HepG2 (cell line): ENCODE measurements around the gene IL1A. TPM values are rescaled to one million over a fixed set of nuclear protein-coding genes. Genes with fewer than 3 reads are reported as not detected.
A peak's percentile ranks its signal among the peaks of the same experiment; 100 is the strongest.

Experiments used
- CREB1 ChIP-seq, 2 experiments: fragments of 450-650 bp in 1 of 2; IDR thresholded peaks; 2 replicates each; pipeline ENCODE4 v1.6.1; 2016 to 2017; ENCODE audit warnings: control low read depth in 1 of 2, mild to moderate bottlenecking in 1 of 2, missing compliant biosample characterization in 1 of 2, missing genetic modification characterization in 1 of 2
- HDAC6 ChIP-seq: fragments of 200-600 bp; sonication (generic); IDR thresholded peaks from 2 replicates; pipeline ENCODE4 v1.7.0; 2017; ENCODE audit warnings: mild to moderate bottlenecking, antibody characterized with exemption, low read length, low read depth
- KDM1A ChIP-seq: IDR thresholded peaks from 2 replicates; pipeline ENCODE4 v1.6.1; 2016; ENCODE audit warnings: missing compliant biosample characterization
- NKX3-1 ChIP-seq: sonication (generic); formaldehyde crosslinking; IDR thresholded peaks from 2 replicates; pipeline ENCODE4 v1.5.0; 2020; ENCODE audit warnings: missing genetic modification reagents
- PRDM10 ChIP-seq: sonication (generic); formaldehyde crosslinking; IDR thresholded peaks from 2 replicates; pipeline ENCODE4 v1.4.0; 2020; ENCODE audit warnings: low read depth, missing genetic modification reagents
- RBM22 ChIP-seq: fragments of 200-400 bp; formaldehyde crosslinking; optimal IDR thresholded peaks from 2 replicates; pipeline ENCODE3; 2017; ENCODE audit warnings: mild to moderate bottlenecking, low read length, moderate library complexity
- SMARCE1 ChIP-seq: fragments of 450-650 bp; IDR thresholded peaks from 2 replicates; pipeline ENCODE4 v1.6.1; 2017; ENCODE audit warnings: borderline replicate concordance
- TBX3 ChIP-seq: fragments of 450-650 bp; IDR thresholded peaks from 2 replicates; pipeline ENCODE4 v1.6.1; 2017; ENCODE audit warnings: antibody characterized with exemption, mild to moderate bottlenecking, inconsistent platforms, borderline replicate concordance
- ZBTB10 ChIP-seq: sonication (generic); formaldehyde crosslinking; IDR thresholded peaks from 2 replicates; pipeline ENCODE4 v1.4.0; 2020; ENCODE audit warnings: missing genetic modification reagents, borderline replicate concordance
- ZBTB14 ChIP-seq: sonication (generic); formaldehyde crosslinking; IDR thresholded peaks from 2 replicates; pipeline ENCODE4 v1.4.0; 2020; ENCODE audit warnings: missing genetic modification reagents
- ZBTB39 ChIP-seq: sonication (generic); formaldehyde crosslinking; IDR thresholded peaks from 2 replicates; pipeline ENCODE4 v1.5.0; 2020; ENCODE audit warnings: missing genetic modification reagents
- ZFP36L2 ChIP-seq: sonication (generic); formaldehyde crosslinking; IDR thresholded peaks from 2 replicates; pipeline ENCODE4 v1.4.0; 2020; ENCODE audit warnings: missing genetic modification reagents
- ZNF12 ChIP-seq: sonication (generic); formaldehyde crosslinking; IDR thresholded peaks from 2 replicates; pipeline ENCODE4 v1.5.0; 2020; ENCODE audit warnings: missing genetic modification reagents
- ZNF549 ChIP-seq: sonication (generic); formaldehyde crosslinking; IDR thresholded peaks from 2 replicates; pipeline ENCODE4 v1.5.0; 2020; ENCODE audit warnings: missing genetic modification reagents
- ZNF564 ChIP-seq: sonication (generic); formaldehyde crosslinking; IDR thresholded peaks from 2 replicates; pipeline ENCODE4 v1.8.1; 2023; ENCODE audit warnings: mild to moderate bottlenecking, missing genetic modification reagents
- ZNF607 ChIP-seq: sonication (generic); formaldehyde crosslinking; IDR thresholded peaks from 2 replicates; pipeline ENCODE4 v1.5.1; 2020; ENCODE audit warnings: missing genetic modification reagents, mild to moderate bottlenecking, borderline replicate concordance
- ZNF616 ChIP-seq: sonication (generic); formaldehyde crosslinking; IDR thresholded peaks from 2 replicates; pipeline ENCODE4 v1.5.0; 2020; ENCODE audit warnings: low read depth, mild to moderate bottlenecking, missing genetic modification reagents
- polyA plus RNA-seq, 8 experiments: library from polyadenylated mRNA; depleted of rRNA in 3 of 8; stranded (reverse) in 7 of 8; unstranded in 1 of 8; fragments of >200 nt; fragmentation: Illumina TruSeq in 4 of 8; extraction: Trizol in 4 of 8; gene quantifications; 2 replicates each; pipeline versions ENCODE4 v1.2.1 to v1.2.3, GENCODE V29; 2011 to 2016; ENCODE audit warnings: low read depth in 4 of 8, missing spikeins in 1 of 8, mixed read lengths in 1 of 8; ENCODE audit not compliant: insufficient read depth in 1 of 8
- total RNA-seq, 5 experiments: library from RNA; depleted of rRNA; stranded (reverse); fragments of >200 nt; fragmentation: Illumina TruSeq; extraction: Trizol; gene quantifications; 2 replicates each; pipeline ENCODE4 v1.2.3, GENCODE V29; 2016; ENCODE audit warnings: low read depth in 1 of 5

The IL1A gene
- total and polyA plus RNA-seq, 2 of the 13 experiments (the other 11 are each of a cell fraction or from before 2014, with no cell fraction given), result not detected

GRCh38 chr2:112803691-112804521 is 19.6 kb upstream of the IL1A start (continued):
- TF ChIP-seq ZBTB10 (CRISPR knock-in tag) (no peak), HDAC6 (no peak), SMARCE1 (0 out of 2 replicates have a peak, but pooled peaks have one; percentile 26), ZNF12 (peak; percentile 92), PRDM10 (peak; percentile 95), KDM1A (CRISPR knock-in tag) (peak; percentile 58; the same call in 1 of the 2 replicates), CREB1 (IDR thresholded peaks at IDR 0.05) (peak; percentile 44; the same call in 1 of the 2 replicates), CREB1 (CRISPR knock-in tag; IDR thresholded peaks at IDR 0.05) (peak; percentile 69), ZNF607 (CRISPR knock-in tag) (no peak), NKX3-1 (CRISPR knock-in tag) (no peak), ZFP36L2 (CRISPR knock-in tag) (no peak), ZNF616 (no peak), ZNF549 (no peak), RBM22 (no peak), ZNF564 (CRISPR knock-in tag) (no peak), ZBTB14 (CRISPR knock-in tag) (no peak), TBX3 (peak; percentile 70; the same call in 1 of the 2 replicates), ZBTB39 (no peak)
